Measurements from ENCODE around the gene CSE1L.
"Not testable (repeated sequence)": the region's sequence is repeated elsewhere in the genome, so short reads cannot be mapped to it uniquely, and the experiment has no call there.

CSE1L gene

DNA sequence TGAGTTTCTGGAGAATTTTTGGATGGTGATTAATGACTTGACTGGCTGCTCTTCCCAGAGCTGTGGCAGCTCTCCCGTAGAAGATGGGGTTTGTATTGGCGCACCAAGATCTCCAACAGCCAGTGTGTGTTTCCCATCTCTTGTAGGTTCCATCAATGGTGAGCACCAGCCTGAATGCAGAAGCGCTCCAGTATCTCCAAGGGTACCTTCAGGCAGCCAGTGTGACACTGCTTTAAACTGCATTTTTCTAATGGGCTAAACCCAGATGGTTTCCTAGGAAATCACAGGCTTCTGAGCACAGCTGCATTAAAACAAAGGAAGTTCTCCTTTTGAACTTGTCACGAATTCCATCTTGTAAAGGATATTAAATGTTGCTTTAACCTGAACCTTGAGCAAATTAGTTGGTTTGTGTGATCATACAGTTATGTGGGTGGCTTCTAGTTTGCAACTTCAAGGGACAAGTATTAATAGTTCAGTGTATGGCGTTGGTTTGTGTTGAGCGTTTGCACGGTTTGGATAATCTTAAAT lies 50.2 kb downstream of the CSE1L start:
- TF ChIP-seq, protein P1, sequence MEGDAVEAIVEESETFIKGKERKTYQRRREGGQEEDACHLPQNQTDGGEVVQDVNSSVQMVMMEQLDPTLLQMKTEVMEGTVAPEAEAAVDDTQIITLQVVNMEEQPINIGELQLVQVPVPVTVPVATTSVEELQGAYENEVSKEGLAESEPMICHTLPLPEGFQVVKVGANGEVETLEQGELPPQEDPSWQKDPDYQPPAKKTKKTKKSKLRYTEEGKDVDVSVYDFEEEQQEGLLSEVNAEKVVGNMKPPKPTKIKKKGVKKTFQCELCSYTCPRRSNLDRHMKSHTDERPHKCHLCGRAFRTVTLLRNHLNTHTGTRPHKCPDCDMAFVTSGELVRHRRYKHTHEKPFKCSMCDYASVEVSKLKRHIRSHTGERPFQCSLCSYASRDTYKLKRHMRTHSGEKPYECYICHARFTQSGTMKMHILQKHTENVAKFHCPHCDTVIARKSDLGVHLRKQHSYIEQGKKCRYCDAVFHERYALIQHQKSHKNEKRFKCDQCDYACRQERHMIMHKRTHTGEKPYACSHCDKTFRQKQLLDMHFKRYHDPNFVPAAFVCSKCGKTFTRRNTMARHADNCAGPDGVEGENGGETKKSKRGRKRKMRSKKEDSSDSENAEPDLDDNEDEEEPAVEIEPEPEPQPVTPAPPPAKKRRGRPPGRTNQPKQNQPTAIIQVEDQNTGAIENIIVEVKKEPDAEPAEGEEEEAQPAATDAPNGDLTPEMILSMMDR (IDR thresholded peaks at IDR 0.05; ENCODE audit: insufficient read depth, low read length, missing control alignments): no peak
- H3K4me3 ChIP-seq (ENCODE audit: low read depth, low read length): no peak overlapping the region
- CTCF ChIA-PET: interaction anchor here (0.6 kb wide), 1 partner anchor 35 kb away, joined by 3 read pairs; no protein-coding TSS in a partner anchor
- POLR2A ChIA-PET: no interaction called here
- no peak for DNase-seq (ENCODE audit: low read depth, low spot score)

DNA sequence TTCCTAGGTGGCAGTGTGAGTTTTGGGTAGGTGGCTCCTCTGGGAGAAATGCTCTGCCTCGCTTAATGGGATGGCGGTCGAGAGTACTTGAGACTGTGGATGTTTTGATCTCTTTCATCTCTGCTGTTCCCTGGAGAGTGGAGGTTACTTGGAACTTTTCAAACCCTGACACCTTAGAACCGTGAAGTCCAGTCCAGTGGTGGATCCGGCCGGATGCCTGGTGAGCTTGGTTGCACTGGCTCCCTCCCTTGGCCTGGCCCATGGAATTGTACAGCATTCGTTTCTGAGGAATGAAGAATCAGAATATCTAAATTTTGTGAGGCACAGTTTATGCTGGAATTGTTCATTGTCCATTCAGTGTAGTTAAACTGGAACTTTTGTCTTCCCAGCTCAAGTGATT lies 51.0 kb downstream of the CSE1L start:
- H3K4me3 ChIP-seq (ENCODE audit: low read depth, low read length): no peak overlapping the region
- TF ChIP-seq, protein P1 (IDR thresholded peaks at IDR 0.05; ENCODE audit: insufficient read depth, low read length, missing control alignments): no peak
- CTCF ChIA-PET: interaction anchor here (0.6 kb wide), 2 partner anchors 36 to 38 kb away, joined by 3 to 4 read pairs; no protein-coding TSS in a partner anchor
- DNase-seq (ENCODE audit: low read depth, low spot score): no peak
- POLR2A ChIA-PET: no interaction called here

DNA sequence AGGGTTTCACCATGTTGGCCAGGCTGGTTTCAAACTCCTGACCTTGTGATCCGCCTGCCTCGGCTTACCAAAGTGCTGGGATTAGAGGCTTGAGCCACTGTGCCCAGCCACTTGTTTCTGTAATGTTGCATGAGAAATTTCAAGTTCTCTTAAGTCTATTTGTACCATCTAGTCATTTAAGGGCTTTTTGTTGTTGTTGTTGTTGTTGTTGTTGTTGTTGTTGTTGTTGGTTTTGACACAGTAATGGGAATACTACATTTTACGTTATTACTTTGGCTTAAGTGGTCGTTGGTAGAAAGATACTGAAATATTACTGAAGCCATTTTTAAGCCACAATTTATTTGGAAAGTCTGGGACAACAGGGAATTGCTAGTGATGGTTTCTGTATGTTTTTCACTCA lies 52.0 kb downstream of the CSE1L start:
- CTCF ChIA-PET: interaction anchor here (2.0 kb wide), 1 partner anchor 119 kb away, joined by 7 read pairs; no protein-coding TSS in a partner anchor
- H3K4me3 ChIP-seq (ENCODE audit: low read depth, low read length): no peak overlapping the region
- POLR2A ChIA-PET: no interaction called here
- DNase-seq (ENCODE audit: low read depth, low spot score): no peak
- TF ChIP-seq, protein P1 (IDR thresholded peaks at IDR 0.05; ENCODE audit: insufficient read depth, low read length, missing control alignments): no peak

DNA sequence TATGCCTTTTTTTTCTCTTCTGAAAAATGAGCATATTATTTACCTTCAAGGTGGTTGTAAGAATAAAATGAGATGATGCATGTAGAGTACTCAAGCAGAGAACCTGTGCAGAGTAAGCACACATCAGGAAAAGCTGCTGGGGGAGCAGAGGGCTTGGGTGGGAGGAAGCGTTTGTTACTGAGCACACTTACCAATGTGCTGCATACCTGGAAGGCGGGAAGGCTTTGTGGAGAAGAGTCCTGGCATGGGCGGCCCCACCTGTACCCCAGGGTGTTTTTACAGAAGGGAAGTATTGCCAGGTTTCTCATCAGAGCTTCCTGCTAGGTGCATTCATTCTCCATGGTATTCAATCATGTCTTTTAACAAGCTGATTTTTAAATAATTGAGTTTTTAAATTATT lies 52.9 kb downstream of the CSE1L start:
- CTCF ChIA-PET: interaction anchor here (2.0 kb wide), 1 partner anchor 118 kb away, joined by 7 read pairs; no protein-coding TSS in a partner anchor
- TF ChIP-seq, protein P1 (IDR thresholded peaks at IDR 0.05; ENCODE audit: insufficient read depth, low read length, missing control alignments): no peak
- POLR2A ChIA-PET: no interaction called here
- H3K4me3 ChIP-seq (ENCODE audit: low read depth, low read length): no peak overlapping the region
- DNase-seq (ENCODE audit: low read depth, low spot score): no peak

DNA sequence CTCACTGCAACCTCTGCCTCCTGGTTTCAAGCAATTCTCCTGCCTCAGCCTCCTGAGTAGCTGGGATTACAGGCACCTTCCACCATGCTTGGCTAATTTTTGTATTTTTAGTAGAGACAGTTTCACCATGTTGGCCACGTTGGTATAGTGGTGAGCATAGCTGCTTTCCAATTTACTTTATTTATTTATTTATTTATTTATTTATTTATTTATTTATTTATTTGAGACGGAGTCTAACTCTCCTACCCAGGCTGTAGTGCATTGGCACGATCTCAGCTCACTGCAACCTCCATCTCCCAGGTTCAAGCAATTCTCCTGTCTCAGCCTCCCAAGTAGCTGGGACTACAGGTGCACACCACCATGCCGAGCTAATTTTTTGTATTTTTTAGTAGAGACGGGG lies 54.2 kb downstream of the CSE1L start:
- DNase-seq (ENCODE audit: low read depth, low spot score); H3K4me3 ChIP-seq (ENCODE audit: low read depth, low read length); CTCF ChIA-PET: not testable (repeated sequence)
- POLR2A ChIA-PET: interaction anchor here (0.6 kb wide), 1 partner anchor 109 kb away, joined by 4 read pairs; no protein-coding TSS in a partner anchor

- DNase-seq (ENCODE audit: low read depth, low spot score): no peak
- TF ChIP-seq, protein P1 (IDR thresholded peaks at IDR 0.05; ENCODE audit: insufficient read depth, low read length, missing control alignments): no peak
- ChIA-PET POLR2A (interaction anchor here (0.6 kb wide), 1 partner anchor 109 kb away, joined by 4 read pairs; no protein-coding TSS in a partner anchor), CTCF (interaction anchor here (0.6 to 2.0 kb wide), 2 partner anchors 32 to 116 kb away, joined by 4 to 8 read pairs; no protein-coding TSS in a partner anchor)
- H3K4me3 ChIP-seq (ENCODE audit: low read depth, low read length): no peak overlapping the region
These were observed 54.9 kb downstream of the CSE1L start for GRCh38 chr20:49100972-49101371.

- CTCF ChIA-PET: interaction anchor here (0.6 to 0.7 kb wide), 2 partner anchors 10 to 135 kb away, joined by 3 read pairs; no protein-coding TSS in a partner anchor
- TF ChIP-seq, protein P1 (IDR thresholded peaks at IDR 0.05; ENCODE audit: insufficient read depth, low read length, missing control alignments): no peak
- DNase-seq (ENCODE audit: low read depth, low spot score): no peak
- POLR2A ChIA-PET: no interaction called here
- no peak overlapping the region for H3K4me3 ChIP-seq (ENCODE audit: low read depth, low read length)
These were observed 56.9 kb downstream of the CSE1L start for GRCh38 chr20:49103019-49103418.
